HK-2 (cell line): Measurements from ENCODE around the gene ANKFN1.
"Not testable (repeated sequence)": the region's sequence is repeated elsewhere in the genome, so short reads cannot be mapped to it uniquely, and the experiment has no call there.

Experiments used
- DNase-seq: peaks from one replicate; pipeline ENCODE4 v3.0.0-alpha.2; 2018; ENCODE audit not compliant: unreplicated experiment

ANKFN1 gene

DNA sequence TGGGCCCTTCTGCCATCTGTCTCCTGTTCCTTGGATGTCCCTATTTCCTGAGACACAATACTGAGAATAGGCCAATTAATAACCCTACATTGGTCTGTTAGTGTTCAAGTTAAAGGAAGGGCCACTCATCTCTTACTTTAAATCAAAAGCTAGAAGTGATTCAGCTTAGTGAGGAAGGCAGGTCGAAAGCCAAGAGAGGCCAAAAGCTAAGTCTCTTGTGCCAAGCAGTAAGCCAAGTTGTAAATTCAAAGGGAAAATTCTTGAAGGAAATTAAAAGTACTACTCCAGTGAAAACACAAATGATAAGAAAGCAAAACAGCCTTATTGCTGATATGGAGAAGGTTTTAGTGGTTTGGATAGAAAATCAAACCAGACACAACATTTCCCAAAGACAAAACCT, 28.8 kb downstream of the ANKFN1 start:
- DNase-seq = no peak

DNA sequence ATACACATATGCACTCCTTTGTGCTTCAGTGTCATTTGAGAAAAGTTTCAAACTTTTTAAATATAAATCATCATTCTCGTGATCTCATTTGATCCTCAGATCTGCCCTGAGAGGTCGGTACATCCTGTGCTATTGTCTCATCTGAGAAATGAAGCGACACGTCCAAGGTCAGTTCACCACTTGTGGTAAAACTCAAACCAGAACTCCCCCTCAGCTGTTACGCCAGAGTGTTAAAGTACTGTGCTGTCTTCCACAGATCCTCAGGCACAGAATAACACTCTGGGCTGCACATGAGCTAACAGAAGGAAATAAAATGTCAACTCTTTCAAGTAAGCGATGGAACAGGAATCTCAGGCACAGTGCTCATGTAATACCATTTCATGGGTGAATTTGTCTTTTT, 31.4 kb downstream of the ANKFN1 start:
- no peak for DNase-seq

DNA sequence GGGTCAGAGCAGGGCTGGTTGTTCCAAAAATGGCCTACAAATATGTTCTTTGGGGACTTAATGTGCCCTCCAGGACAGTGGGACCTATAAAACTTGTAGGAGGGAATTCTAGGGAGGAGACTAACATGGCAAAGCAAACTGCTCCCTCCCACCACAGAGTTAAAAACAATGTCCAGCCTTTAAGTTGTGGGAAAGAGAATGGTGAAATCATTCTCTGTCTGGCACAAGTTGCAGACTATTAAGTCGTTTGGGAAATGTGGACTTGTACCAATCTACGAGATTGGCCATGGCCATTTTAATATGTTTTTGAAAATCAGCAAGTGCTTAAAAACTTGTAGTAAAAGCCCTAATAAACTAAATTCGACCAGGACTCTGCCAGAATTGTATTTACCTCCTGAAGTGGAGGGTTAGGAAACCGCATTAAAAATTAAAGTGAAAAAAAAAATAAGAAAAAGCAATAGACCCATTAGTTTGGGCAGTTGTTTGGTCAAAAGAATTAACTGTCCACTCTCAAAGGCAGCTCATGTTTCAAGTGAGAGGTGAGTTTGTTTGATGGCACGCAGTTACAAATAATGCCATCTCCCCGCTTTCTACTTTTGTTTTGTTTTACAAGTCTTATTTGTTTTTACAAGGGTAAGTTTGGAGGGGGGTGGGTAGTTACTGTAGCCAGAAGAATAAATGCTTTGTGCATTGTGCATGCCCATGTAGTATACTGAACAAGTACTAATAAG, 32.4 kb downstream of the ANKFN1 start:
- no peak for DNase-seq

DNA sequence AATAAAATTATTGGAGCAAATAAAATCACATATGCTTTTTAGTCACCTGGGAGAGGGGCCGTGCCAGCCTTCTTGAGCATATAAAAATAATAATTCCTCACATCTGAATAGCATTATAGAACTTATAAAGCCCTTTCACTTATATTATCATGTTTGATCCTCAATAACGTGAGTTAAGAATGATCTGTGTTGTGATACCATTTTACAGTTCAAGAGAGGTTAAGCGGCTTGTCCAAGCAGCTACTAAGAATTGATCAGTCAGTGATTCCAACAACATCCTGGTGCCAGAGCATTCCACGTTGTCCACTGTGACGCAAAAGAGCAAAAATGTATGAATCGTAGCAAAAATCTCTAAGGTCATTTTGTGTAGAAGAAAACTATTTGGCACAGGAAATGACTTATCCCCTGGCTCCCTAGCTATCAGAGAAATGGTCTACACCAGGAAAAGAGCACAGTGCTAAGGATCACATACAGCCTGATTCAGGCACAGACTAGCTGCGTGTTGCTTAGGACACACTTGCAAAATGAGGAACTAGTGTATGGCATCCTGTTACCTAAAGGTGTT, 33.0 kb downstream of the ANKFN1 start:
- DNase-seq = no peak

DNA sequence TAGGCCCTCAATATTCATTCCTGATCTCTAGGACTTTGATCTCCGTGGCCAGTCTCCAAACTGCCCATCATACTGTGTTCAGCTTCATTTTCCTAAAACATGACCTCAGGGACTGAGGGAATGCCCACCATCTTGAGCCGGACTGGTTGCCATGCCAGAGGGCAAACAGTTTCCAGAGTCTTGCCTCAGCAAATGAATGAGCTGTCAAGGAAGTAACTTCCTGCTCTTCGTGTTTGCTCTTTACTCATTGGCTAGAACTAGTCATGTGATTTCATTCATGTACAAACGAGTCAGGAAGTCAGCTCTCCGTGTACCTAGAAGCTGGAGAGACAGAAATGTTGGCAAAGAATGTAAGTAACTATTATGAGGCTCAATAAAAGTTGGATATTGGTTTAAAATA, 50.2 kb downstream of the ANKFN1 start:
- peak; percentile 5 for DNase-seq

DNA sequence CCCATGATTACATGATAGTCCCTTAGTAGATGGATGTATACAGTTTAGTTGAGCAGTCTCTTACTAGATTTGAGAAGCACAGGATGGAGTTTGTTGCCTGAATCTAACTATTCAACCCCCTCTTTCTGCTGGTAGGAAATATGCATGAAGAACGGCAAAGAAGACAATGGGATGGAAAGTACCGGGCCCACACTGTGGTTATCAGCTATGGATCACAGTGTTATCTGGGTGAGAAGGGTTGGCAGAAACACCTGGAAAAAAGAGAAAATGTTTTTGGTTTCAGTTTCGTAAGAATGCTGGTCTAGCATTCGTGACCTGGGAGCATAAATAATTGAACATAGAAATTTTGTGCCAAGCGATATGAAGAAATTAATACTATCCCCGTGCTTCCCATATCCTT, 53.1 kb downstream of the ANKFN1 start:
- DNase-seq = no peak

DNA sequence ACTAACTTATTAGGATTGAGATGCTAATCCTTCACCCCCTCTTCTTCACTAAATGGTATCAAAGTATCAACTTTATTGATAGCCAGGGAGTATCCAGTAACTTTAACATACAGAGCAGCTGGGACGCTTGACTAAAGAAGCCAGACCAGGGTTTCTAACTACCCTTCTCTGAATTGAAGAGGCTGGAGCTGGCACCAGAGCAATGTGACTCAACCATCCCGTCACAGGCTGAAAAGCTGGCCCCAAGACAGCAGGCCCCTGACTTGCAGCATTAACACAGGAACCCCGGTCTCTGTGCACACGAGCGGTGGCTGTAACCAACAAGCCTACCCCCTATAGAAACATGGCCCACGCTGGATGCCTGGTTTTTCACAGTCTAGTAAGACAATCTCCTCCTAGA, 59.8 kb downstream of the ANKFN1 start:
- no peak for DNase-seq

DNA sequence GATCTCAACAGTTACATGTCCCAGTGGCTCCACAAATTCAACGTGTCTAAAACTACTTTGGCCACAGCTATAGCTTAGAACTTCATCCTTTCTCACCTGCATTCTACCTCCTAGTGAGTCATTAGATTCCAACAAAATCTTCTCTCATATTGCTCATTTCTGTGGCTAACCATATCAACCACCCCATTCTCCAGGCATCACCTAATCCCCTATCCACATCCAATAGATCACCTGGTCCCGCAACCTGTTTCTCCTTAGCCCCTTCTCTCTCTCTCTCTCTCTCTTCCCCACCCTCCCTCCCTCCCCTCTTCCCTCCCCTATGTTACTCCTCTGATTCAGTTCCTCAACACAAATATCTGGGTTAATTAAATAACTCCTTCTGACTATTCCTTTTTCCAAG, 64.6 kb downstream of the ANKFN1 start:
- no peak for DNase-seq

DNA sequence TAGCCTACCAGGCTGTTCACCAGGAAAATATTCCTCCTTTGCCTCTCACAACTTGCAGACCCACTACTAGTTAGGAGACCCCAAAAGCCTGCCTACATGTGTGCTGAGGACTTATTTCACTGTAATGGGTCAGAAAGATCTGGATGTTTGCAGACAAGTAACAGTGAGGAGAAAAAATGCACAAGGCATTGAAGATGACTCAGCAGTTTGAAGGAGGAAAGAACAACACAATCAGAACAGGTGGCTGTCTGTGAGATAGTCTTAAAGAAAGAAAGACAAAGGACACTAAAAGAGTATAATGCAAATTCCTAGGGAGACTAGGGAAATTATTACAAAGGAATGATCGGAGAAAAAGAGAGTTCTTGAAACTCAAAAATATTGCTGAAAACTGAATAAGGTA, 69.0 kb downstream of the ANKFN1 start:
- DNase-seq = no peak

DNA sequence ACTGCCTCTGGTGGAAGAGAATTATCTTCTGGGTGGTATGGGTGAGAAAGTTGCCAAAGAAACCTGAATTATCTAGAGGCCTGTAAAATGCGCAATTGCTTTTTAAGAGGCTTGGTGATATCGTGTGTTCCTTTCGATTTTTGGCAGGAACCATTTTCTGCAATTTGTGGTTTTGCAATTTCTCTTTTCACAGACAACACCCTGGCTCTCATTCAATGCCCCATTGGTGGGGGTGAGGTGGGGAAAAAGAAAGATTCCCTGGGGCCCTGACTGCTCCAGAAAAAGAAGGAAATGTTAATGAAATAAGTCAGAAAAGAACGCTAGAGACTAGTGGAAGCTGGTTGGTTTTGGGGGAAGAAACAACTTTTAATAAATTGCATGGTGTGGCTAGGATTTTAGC, 77.4 kb downstream of the ANKFN1 start:
- DNase-seq = no peak

DNA sequence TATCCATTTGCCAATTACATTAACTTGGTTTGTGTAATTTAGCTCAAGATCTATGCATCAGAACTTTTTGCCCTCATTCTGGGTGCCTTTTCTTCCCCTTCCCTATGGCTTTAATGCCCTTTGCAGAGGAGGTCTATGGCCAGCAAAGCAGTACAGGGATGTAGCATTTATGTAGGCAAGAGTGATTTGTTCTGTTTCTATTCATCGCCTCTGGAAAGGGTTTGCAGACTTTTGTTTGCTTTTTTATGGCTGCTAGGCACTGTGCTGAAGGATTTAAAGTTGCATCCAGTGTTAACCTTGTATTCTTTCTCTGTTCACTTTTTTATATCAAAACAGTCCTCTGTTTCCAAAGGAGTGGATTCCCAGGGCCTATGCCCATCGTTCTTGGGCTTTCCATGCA, 78.0 kb downstream of the ANKFN1 start:
- DNase-seq = no peak

DNA sequence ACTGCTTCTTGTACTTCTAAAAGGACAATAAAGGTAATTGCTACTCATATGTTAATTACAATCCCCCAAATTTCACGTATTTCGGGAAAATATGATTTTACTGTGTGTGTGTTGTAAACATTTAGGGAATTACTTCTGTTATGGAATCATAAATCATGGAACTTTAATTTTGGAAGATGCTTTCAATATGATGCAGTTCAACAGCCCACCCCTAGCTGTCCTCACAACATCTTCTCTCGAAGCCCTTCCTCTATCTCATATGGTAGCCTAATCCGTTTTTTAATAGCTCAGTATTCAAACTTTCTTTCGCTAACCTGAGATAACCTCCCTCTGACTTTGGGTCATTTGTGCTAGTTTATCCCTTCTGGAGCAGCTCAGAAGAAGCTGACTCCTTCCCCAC, 78.4 kb downstream of the ANKFN1 start:
- no peak for DNase-seq

DNA sequence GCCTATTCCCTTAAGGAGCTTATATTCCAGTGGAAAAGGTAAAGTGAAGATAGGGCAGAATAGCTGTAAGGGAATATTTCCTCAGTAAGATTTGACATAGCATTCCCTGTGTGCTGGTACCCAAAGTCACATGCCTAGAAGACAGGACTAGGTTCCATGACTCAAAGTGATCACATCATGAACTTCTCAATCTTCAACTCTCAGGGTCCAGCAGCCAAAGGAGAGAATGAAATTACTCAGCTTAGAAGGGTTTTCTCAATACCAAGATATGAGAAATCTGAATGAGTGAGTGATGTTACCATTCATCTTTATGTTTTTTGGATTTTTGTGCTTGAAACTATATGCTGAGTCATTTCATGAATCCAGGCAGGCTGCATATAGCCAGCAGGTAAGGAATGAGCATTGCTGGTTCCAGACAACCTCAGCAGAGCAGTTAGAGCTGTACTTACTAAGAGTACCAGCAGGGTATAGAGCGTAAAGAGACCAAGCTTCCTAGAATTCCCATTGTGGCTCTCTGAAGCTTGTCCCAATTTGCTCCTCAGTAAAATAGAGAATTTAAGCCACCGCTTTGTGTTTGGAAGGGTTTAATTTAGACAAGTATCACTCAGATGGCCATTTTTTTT, 91.1 kb downstream of the ANKFN1 start:
- DNase-seq = no peak

DNA sequence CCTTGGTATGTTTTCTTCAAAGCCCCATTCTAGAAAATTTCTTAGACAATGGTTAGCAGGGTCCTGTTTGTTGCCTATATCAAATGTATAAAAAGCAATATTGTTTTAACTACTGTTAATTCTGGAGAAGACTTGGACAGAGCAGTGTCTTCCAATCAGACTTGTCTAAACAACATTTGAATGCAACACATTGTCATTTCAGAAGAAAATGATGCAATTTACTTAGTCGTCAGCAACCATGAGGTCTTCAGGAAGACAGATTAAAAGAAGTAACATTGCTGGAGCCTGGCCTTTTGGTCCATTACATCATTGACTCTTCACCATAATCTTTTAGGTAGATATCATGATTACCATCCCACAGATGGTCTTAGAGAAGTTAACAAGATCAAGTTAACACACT, 94.5 kb downstream of the ANKFN1 start:
- no peak for DNase-seq

DNA sequence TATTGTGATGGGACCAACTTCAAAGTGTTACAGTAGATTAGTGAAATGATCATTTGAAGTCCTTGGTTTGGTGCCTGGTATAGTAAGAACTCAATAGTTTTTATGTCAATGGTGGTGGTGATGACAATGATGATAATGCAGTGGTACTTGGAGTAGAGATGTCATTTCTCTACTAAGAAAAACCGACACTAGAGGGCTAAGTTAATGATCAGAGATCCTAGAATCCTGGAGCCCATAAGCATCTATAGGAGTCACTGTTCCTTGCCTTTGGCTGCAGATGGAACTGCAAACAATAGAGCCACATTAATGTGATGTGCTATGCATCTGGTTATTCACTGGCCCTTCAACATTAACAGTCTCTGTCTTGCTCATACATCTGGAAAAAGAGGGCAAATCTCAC, 103.8 kb downstream of the ANKFN1 start:
- no peak for DNase-seq

DNA sequence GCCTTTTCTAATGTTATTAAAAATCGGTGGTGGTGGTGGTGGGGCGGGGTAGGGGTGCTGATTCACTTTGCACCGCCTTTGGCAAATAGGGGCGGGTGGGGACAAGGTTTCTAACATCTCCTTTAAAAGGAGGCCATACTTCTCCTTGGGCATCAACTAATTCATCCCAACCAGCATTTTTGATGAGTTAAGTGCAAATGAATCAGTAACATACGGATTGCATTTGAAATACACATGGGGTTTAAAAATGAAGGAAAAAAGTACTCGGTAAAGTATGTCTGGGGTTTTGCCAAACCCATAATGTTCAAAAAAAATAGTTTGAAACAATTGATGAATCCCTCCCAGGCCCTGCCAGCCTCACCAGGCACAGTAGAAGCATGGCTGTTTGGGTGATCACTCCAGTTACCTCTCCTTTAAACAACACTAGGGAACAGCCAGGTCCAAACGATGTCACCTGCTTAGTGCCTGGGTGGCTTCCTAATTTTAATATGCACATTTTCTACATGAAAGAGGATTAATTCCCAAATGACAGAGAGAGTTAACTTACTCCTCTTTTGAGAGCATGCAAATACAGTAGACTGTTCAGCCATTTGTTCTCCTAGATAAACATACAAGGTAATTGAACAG, 107.2 kb downstream of the ANKFN1 start:
- DNase-seq = no peak

DNA sequence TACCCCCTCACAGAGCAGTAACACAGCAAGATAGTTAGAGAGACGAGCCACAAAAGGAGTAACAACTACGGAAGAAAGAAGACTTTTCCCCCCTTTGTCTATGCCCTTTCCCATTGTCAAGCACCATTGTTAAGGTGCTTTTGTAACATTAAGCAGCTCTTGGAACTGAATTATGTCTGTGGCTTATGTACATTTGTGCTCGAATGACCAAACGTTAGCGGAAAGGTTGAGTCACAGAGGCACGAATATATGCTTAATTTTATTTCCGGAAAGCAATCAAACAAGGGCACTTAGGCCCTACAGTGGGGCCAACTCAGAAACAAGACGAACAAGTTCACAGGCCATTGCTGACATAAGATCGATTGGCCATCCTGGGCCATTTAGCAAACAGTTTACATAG, 109.5 kb downstream of the ANKFN1 start:
- no peak for DNase-seq

DNA sequence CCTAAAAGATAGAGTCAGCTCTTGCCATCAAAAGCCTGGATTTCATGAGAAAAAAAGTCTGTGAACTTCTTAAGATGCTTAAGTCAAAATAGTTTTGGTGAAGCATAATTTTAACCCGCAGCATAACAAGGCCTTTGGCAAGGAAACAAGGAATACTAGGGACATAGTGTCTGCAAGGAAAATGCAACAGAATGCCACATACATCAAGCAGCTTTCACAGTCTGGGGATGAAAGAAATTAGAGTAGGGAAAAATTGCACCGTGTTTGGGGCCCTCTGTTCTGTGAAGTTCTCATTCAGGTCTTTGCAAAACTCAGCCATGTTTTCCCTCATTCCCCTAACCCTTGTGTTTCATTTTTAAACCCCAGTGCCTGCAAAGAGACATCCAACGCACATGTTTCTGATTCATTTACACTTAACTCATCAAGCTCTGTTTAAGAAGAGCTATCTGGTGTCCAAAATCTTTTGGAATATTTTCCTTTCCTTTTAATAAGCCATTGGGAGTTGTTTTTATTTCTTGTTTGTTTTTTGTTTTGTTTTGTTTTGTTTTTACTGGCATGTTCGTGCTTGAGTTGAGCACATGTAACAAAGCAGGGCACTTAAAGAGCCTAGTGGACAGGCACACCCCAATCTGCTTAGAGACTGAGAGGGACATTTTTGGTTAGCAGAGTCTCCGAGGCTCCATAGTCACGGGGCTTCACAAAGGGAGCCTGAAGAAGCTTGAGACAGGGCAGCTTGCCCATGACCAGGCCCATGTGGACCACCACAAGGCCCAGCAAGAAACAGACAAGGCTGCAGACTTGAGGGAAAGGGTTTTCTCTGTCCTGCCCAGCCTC, 116.5 kb downstream of the ANKFN1 start:
- DNase-seq = no peak

DNA sequence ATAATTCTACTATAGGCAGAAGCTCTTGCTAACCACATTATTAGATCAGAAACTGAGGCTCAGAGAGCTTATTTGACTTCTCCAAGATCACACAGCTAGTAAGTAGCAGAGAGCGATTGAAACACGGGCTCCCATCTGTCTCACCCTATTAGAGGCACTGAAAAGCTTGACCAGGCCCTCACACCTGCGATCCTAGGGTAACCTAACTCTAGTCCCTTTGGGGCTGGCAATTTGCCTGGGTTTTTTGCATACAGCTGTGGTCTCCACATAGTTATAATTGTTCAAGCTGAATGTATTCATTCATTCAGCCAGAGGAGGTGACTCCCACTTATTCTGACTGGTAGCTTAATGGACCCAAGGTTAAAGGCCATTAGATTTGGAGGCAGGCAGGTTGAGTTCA, 121.2 kb downstream of the ANKFN1 start:
- DNase-seq = no peak

DNA sequence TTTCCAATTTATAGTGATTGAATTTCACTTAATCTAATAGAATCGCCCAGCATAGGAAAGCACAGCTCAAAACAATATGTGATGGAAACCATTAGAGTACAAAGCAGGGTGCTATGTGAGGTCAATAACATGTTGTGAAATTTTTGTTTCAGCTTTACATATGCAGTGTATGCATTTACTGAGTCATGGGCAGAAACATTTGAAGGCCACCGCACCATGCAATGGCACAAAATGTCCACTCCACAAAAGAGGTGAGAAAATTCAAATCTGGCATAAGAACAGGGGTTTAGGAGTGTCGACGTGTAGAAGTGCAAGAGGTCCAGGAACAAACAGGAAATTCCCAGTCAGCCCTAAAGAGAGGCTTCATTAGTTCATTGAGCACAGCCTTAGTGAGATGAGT, 131.2 kb downstream of the ANKFN1 start:
- DNase-seq = no peak

DNA sequence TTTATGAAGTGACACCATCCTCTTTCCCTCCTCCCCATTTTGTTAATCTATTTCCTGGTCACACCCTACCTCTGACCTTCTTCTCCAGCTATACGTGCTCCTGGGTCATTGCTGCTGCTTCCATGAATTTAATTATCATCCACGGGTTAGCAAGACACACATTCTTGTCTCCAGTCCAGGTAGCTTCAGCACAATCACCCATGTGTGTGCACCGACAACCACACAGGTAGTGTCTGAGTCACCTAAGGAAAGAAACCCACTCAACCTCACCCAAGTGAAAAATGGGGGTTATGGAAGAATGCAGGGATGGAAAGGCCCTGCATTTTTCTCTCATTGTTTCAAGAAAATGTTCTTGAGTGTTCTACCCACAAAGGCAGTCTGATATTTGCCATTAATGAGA, 135.5 kb downstream of the ANKFN1 start:
- DNase-seq = not testable (repeated sequence)

DNA sequence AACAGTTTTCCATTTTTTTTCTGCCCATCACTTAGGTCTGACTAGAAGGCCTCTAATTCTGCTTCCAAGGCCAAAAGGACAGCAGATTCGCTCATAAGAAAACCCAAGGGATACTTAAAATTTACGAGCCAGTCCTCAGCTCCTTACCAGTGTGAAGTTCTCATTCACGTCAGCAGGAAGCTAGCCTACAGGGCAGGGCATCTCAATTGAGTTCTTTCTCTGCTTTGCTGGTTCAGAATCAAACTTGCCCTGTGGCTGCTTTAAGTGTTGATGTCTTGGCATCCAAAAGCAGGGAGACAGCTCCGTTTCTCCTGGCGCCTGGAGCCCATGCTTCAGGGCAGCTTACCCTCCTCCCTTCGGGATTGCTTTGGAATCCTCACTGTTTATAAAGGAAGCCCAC, 136.0 kb downstream of the ANKFN1 start:
- DNase-seq = no peak
